ENCODE data around the gene MCC.

DNA sequence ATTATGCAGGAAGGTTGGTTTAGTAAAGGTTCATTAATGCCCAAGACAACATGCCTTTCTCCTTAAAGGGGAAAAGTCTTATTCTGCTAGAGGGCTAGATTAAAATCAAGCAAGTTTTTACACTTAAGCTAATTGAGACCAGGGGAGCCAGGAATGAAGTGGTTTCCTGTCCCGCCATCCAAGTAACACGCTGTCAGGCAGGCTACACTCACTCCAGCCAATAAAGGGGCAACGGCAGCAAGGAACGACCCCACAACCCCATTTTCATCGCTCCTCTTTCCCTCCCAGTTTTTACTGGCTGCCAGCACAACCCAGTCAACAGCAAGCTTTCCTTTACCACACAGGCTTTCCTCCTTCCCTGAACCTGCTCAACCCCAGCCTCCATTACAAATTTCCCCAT is 286.5 kb downstream of the MCC start:
- TF ChIP-seq, protein P1, sequence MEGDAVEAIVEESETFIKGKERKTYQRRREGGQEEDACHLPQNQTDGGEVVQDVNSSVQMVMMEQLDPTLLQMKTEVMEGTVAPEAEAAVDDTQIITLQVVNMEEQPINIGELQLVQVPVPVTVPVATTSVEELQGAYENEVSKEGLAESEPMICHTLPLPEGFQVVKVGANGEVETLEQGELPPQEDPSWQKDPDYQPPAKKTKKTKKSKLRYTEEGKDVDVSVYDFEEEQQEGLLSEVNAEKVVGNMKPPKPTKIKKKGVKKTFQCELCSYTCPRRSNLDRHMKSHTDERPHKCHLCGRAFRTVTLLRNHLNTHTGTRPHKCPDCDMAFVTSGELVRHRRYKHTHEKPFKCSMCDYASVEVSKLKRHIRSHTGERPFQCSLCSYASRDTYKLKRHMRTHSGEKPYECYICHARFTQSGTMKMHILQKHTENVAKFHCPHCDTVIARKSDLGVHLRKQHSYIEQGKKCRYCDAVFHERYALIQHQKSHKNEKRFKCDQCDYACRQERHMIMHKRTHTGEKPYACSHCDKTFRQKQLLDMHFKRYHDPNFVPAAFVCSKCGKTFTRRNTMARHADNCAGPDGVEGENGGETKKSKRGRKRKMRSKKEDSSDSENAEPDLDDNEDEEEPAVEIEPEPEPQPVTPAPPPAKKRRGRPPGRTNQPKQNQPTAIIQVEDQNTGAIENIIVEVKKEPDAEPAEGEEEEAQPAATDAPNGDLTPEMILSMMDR (IDR thresholded peaks at IDR 0.05; ENCODE audit: low read length): no peak
- TF ChIP-seq EZH2 (optimal IDR thresholded peaks at IDR 0.05; ENCODE audit: low read depth, low read length): no peak

All from MM.1S (cell line).